Stimulated activated CD4-positive, alpha-beta T cell treated with anti-CD3 and anti-CD28 coated beads, Interleukin-15, amount 100 ng/mL, for 48 hours (primary cell): ENCODE measurements around the gene PNPLA6.

Experiments used
- DNase-seq, 2 donors: peaks; one replicate each; pipeline ENCODE4 v3.0.0-alpha.2; 2020; ENCODE audit warnings: low read depth in 2 of 2

PNPLA6 gene

DNA sequence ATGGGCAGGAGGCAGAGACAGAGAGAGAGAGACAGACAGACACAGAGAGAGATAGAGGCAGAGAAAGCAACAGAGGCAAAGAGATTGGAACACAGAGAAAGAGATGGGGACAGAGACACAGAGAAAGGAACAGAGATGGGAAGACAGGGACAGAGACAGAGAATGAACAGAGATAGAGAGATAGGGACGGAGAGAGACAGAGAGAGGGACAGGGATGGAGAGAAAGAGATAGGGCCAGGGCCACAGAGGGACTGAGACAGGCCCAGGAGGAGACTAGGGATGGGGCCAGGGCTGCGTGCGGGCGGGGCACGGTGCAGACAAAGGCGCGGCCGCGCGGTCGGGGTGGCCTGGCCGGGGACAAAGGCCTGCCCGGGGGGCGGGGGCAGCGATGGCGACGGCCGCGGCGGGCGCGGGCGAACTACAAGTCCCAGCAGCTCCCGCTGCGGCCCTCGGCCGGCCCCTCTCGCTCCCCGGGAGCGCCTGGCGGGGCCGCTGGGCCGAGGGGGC, 19.8 kb upstream of the PNPLA6 start, which contains the start of gene ZNF358:
Gene ZNF358 (plus strand): TSS at position 459 of the 507 bp plus-strand sequence. CDS start 3,140 bp downstream, outside the sequence.
- no peak for DNase-seq

DNA sequence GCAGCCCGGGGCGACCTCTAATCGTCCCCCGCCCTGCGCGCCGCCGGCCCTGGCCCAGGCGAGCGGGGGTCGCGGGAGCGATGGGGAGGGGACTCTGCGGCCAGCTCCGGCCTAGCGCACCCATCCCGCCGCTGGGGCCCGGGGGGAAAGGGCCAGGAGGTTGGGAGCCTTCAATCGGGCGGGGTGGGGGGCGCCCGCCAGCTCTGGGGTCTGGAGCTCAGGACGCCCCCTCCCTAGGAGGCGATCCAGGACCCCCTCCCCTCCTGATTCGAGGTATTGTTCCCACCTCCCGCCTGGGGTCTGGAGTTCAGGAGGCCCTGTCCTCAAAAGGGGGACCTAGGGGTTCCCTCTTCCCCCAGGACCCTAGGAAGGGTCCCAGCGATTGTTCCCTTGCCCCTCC, 19.2 kb upstream of the PNPLA6 start:
- no peak for DNase-seq

DNA sequence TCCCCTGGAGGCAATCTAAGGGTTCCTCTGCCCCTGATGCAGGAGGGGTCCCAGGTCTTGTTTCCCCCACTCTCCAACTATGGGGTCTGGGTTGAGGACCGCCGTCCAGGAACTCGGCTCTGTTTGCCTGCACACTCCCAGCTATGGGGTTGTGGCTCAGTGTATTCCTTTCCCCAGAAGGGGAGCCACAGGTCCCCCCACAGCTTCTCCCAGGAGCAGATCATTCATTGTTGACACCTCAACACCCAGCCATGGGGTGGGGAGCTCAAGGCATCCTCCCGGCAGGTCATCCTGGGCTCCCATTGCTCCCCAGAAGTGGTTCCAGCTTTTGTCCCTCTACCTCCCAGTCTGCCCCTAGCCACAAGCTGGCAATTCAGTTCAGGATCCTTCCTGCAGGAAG, 18.6 kb upstream of the PNPLA6 start:
- DNase-seq = no peak

DNA sequence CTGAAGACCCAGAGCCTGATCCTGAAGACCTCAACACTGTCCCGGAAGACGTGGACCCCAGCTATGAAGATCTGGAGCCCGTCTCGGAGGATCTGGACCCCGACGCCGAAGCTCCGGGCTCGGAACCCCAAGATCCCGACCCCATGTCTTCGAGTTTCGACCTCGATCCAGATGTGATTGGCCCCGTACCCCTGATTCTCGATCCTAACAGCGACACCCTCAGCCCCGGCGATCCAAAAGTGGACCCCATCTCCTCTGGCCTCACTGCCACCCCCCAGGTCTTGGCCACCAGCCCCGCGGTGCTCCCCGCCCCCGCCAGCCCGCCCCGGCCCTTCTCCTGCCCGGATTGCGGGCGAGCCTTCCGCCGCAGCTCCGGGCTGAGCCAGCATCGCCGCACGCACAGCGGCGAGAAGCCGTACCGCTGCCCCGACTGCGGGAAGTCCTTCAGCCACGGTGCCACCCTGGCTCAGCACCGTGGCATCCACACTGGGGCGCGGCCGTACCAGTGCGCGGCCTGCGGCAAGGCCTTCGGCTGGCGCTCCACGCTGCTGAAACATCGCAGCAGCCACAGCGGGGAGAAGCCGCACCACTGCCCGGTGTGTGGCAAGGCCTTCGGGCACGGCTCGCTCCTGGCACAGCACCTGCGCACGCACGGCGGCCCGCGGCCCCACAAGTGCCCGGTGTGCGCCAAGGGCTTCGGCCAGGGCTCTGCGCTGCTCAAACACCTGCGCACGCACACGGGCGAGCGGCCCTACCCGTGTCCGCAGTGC, 16.0 kb upstream of the PNPLA6 start:
- no peak for DNase-seq

DNA sequence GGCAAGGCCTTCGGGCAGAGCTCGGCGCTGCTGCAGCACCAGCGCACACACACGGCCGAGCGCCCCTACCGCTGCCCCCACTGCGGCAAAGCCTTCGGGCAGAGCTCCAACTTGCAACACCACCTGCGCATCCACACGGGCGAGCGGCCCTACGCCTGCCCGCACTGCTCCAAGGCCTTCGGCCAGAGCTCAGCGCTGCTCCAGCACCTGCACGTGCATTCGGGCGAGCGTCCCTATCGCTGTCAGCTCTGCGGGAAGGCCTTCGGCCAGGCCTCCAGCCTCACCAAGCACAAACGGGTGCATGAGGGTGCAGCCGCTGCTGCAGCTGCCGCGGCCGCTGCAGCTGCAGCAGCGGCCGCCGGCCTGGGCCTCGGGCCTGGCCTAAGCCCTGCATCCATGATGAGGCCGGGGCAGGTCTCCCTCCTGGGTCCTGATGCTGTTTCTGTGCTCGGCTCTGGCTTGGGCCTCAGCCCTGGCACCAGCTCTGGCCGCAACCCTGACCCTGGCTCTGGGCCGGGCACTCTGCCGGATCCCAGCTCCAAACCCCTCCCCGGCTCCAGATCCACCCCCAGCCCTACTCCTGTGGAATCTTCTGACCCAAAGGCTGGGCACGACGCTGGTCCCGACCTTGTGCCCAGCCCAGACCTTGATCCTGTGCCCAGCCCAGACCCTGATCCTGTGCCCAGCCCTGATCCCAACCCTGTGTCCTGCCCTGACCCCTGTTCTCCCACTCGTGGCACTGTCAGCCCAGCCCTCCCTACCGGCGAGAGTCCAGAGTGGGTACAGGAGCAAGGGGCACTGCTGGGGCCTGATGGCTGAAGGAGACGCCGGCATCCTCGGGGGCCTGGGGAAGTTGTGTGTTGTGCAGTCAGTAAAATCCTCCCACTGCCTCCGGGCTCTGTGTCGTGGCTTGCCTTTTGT, 15.1 kb upstream of the PNPLA6 start:
- no peak for DNase-seq

DNA sequence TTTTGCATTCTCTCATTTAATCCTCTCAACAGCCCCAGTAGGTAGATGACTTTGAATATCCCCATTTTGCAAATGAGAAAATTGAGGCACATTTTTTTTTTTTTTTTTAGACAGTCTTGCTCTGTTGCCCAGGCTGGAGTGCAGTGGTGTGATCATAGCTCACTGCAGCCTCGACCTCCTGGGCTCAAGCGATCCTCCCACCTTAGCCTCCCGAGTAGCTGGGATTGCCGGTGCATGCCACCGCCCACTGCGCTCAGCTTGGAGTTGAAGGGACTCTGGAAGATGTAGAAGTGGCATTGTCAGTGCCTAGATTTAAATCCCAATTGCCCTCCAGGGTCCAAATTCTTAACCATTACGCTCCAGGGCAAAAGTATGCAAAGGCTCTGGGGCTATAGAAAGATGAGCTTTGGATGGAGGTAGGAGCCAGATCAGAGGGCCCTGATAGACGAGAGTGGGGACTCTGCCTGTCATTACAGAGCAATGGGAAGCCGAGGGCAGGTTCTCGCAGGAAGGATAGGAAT, 13.9 kb upstream of the PNPLA6 start:
- DNase-seq = no peak

DNA sequence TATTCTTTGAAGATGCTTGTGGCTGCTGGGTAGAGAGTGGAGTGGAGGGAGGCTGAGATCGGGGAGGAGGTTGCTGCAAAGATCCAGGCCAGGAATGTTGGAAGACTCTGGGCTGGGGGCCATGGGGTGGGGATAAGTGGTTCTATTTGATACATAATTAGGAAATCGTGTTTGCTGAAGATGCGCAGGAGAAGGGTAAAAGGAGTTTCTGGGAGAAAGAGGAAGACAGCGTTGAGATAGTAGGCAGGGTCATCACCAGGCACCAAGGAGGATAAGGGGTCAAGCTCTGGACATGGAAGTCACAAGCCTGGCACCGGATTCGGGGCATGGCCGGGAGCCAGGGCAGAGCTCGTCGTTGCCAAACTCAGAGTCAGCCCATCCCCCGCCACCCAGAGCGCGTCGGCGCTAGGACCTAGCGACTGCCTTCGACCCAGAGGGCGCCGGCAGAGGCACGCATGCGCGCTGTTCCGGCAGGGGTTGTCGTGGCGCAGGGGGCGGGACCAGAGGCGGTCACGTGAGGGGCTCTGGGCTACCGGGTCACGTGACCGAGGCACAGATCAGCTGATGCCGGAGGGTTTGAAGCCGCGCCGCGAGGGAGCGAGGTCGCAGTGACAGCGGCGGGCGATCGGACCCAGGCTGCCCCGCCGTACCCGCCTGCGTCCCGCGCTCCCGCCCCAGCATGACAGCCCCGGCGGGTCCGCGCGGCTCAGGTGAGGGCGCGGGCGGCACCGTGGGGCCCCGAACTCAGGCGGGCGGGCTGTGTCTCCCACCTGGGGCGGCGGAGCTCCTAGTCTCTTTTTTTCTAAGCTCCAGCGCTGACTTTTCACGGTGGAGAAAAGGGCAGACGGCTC, 13.2 kb upstream of the PNPLA6 start, which contains the start of gene MCOLN1:
Gene MCOLN1 (plus strand): TSS at position 553 of the 851 bp plus-strand sequence. CDS start 127 bp downstream, at position 680.
- peak; percentile 98 to 100 for DNase-seq

DNA sequence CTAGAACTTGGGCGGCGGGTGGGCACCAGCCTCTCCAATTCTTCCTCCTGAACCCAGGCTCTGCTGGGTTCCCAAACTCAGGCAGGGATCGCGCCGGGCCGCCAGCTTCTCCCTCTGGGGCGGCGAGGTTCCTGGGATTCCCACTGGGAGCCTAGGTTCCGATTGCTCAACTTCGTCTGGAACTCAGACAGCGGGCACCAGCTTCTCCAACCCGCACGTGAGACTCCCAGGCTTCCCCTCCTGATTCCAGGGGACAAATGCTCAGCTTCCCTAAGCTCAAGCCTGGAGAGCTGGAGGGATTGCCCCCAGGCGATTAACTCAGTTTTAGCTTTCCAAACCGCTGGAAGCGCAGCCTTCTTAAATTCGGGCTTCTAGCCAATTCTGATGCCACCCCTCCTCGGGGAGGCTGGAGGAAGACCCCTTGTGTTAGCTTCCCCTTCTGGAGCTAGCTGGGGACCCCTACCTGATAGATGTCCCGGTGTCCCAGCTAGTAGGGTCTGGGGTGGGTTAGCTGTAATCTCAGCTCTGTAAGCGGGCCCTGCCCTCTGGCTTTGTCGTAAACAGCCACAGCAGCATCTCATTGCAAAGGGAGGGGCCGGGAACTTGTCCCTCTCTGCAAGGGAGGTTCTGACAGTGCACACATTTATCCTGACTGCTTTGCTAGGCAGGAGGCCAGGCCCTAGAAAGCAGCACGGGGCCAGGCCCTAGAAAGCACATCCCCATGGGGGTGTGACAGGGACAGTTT, 12.4 kb upstream of the PNPLA6 start:
- DNase-seq = no peak

DNA sequence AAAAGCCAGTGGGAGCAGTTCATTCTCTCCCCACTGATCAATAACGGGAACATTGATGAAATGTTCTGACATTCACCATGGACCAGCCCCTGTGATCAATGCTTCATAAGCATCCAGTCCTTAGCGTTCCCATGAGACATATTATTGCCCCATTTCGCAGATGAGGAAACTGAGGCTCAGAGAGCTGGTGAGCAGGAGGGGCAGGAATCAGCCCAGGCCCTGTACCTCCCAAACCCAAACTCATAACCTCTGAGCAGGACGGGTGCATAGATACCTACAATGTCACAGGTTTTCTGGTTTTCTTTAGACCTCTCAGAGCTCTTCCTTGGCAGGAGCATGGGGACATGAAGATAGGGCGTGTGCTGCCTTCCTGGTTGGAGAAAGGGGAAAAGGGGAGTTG, 11.0 kb upstream of the PNPLA6 start:
- no peak for DNase-seq

DNA sequence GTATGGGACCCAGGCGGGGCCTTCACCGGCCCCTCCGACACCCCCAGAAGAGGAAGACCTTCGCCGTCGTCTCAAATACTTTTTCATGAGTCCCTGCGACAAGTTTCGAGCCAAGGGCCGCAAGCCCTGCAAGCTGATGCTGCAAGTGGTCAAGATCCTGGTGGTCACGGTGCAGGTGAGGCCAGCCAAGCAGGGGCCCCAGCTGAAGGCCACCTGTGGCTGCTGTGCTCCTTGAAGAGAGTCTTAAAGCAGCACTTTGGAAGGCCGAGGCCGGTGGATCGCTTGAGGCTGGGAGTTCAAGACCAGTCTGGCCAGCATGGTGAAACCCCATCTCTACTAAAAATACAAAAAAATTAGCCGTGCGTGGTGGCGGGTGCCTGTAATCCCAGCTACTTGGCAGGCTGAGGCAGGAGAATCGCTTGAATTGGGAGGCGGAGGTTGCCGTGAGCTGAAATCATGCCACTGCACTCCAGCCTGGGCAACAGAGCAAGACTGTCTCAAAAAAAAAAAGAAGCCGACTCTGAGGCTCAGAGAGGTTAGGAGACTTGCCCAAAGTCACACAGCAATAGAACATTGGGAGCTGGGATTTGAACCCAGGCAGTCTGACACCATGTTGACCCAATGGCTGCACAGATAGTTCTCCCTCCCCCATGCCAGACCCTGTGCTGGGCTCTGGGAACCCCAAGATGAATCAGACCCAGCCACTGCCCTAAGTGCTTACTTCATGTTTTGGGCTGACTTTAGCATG, 10.4 kb upstream of the PNPLA6 start:
- DNase-seq = no peak

DNA sequence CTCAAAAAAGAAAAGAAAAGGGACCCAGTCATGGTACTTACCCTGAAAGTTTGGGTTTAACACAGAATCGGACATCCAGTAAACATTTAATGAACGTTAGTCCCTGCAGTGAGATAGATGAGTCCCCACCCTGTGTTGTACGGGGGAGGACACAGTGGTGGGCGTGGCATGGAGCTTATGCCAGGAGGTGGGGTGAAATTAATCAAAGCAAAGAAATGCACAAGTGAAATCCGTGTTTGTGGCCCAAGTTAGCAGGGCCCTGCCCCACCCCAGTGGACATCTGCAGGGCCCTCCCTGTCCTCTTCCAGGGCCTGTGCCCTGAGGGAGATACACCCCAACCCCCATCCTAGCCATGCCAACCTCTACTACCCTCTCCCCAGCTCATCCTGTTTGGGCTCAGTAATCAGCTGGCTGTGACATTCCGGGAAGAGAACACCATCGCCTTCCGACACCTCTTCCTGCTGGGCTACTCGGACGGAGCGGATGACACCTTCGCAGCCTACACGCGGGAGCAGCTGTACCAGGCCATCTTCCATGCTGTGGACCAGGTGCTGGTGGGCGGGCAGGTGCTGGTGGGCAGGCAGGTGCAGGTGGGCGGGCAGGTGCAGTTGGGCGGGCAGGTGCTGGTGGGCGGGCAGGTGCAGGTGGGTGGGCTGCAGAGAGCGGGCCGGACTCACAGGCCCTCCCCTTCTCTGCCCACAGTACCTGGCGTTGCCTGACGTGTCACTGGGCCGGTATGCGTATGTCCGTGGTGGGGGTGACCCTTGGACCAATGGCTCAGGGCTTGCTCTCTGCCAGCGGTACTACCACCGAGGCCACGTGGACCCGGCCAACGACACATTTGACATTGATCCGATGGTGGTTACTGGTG, 9.2 kb upstream of the PNPLA6 start:
- no peak for DNase-seq

DNA sequence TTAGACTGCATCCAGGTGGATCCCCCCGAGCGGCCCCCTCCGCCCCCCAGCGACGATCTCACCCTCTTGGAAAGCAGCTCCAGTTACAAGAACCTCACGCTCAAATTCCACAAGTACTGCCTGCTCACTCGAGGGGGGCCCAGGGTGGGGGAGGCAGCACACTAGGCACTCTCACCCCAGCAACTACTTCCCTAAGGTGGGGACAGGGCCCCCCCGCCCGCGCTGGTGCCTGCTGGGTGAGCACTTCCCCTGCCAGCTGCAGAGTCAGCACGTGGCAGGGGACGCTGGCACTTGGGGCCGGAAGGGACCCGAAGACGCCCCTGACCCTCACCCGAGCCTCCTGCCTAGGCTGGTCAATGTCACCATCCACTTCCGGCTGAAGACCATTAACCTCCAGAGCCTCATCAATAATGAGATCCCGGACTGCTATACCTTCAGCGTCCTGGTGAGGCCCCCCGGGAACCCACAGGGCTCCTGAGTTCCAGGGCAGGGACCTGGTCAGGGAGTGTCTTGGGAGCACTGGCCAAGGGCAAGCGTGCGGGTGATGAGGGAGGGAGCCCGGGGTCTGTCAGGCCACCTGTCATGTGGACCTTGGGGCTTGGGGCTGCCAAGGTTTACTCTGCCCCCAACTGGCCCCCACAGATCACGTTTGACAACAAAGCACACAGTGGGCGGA, 7.9 kb upstream of the PNPLA6 start:
- DNase-seq = no peak

DNA sequence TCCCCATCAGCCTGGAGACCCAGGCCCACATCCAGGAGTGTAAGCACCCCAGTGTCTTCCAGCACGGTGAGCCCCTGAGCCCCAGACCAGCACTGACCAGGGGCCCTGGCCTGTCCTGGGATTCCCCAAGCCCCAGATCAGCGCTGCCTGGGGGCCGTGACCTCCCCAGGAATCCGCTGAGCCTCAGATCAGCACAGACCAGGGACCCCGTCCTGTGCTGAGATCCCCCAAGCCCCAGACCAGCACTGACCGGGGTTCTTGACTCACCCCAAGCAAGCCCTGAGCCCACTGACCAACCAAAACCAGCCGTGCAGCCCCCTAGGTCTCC, 7.4 kb upstream of the PNPLA6 start:
- DNase-seq = no peak

DNA sequence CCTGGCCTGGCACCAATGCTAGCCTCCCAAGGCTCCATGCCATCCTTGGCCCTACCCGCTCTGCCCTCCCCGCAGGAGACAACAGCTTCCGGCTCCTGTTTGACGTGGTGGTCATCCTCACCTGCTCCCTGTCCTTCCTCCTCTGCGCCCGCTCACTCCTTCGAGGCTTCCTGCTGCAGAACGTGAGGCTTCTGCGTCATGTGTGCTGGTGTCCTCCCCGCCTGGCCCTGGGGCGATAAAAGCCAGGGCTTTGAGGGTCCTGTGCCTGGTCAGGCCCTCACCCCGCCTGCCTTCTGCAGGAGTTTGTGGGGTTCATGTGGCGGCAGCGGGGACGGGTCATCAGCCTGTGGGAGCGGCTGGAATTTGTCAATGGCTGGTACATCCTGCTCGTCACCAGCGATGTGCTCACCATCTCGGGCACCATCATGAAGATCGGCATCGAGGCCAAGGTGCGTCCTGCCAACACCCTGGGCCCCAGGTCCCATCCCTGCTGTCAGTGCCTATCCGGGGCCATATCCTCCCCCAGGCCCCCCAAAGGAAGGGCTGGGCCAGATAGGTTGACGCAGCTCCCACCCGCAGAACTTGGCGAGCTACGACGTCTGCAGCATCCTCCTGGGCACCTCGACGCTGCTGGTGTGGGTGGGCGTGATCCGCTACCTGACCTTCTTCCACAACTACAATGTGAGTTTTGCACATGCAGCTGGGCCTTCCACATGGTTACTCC, 6.8 kb upstream of the PNPLA6 start:
- no peak for DNase-seq

DNA sequence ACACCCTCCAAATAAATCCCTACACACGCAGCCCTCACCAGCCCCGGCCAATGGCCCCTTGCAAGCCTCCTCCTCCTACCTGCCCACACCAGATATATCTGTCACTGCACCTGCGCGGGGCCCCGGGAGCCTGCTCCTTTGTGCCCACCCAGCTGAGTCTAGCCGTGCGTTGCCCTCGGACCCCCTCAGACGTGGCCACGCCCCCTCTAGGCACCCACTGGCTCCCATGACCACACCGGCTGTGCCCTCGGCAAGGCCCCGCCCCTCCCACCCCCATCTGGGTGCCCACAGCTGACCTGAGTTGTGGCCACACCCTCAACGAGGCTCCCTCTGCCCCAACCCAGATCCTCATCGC, 6.3 kb upstream of the PNPLA6 start:
- DNase-seq = no peak

DNA sequence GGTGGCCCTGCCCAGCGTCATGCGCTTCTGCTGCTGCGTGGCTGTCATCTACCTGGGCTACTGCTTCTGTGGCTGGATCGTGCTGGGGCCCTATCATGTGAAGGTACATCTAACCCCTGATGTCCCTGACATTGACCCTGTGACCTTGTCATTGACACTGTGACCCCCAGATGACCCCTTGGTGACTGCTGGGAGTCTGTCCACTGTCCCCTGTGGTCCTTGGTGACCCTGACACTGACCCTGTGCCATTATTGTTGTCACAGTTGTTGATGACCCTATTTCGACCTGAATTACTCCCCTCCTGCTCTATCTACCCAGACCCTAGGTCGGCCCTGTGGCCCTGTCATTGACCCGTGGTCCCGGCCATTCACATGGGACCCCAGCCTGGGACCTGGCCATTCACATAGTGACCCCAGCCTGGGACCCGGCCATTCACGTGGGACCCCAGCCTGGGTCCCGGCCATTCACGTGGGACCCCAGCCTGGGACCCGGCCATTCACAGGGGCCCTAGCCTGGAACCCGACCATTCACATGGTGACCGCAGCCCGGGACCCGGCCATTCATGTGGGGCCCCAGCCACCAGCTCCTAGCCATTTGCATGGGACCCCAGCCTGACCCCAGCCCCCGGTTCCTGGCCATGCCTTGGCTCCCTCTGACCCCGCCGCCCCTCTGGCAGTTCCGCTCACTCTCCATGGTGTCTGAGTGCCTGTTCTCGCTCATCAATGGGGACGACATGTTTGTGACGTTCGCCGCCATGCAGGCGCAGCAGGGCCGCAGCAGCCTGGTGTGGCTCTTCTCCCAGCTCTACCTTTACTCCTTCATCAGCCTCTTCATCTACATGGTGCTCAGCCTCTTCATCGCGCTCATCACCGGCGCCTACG, 5.7 kb upstream of the PNPLA6 start:
- DNase-seq = no peak
